Retinal pigment epithelial cell (primary cell): ENCODE results near the gene FA2H.

Experiments used
- DNase-seq: peaks from one replicate; pipeline ENCODE4 v3.0.0-alpha.2; 2010; ENCODE audit warnings: low read depth
- H3K4me3 ChIP-seq: 2 replicates; pipeline ENCODE4 v1.5.1; 2011; ENCODE audit warnings: mild to moderate bottlenecking, low read length, control low read depth, moderate library complexity
- CTCF ChIP-seq: conservative IDR thresholded peaks from 2 replicates; pipeline ENCODE4 v1.5.1; 2011; ENCODE audit warnings: low read depth, low read length, control low read depth, inconsistent platforms

The FA2H gene

GRCh38 chr16:74751658-74752057 is 23.0 kb downstream of the FA2H start:
- H3K4me3 ChIP-seq = no peak overlapping the region
- TF ChIP-seq CTCF = no peak
- DNase-seq = no peak

- no peak for DNase-seq
- no peak for TF ChIP-seq CTCF
- no peak overlapping the region for H3K4me3 ChIP-seq
Measured at GRCh38 chr16:74749291-74750055, 25.1 kb downstream of the FA2H start.

GRCh38 chr16:74748616-74749026 is 26.0 kb downstream of the FA2H start:
- H3K4me3 ChIP-seq = no peak overlapping the region
- TF ChIP-seq CTCF = no peak
- DNase-seq = no peak

- DNase-seq = no peak
- no peak overlapping the region for H3K4me3 ChIP-seq
- no peak for TF ChIP-seq CTCF
Measured at GRCh38 chr16:74747716-74748615, 26.7 kb downstream of the FA2H start.

GRCh38 chr16:74745926-74746325 is 28.7 kb downstream of the FA2H start:
- DNase-seq = no peak

GRCh38 chr16:74745109-74745615 is 29.5 kb downstream of the FA2H start:
- no peak for TF ChIP-seq CTCF
- no peak overlapping the region for H3K4me3 ChIP-seq
- no peak for DNase-seq

More at GRCh38 chr16:74745926-74746325, 28.7 kb downstream of the FA2H start:
- no peak overlapping the region for H3K4me3 ChIP-seq
- TF ChIP-seq CTCF = no peak
